Measurements from ENCODE around the gene SRGAP1. TPM values are rescaled to one million over a fixed set of nuclear protein-coding genes. Genes with fewer than 3 reads are reported as not detected.

The SRGAP1 gene
- total and polyA plus RNA-seq, 2 of the 8 experiments (the other 6 are each of a cell fraction or from before 2014, with no cell fraction given) = 3.2 to 7.3 TPM

DNA sequence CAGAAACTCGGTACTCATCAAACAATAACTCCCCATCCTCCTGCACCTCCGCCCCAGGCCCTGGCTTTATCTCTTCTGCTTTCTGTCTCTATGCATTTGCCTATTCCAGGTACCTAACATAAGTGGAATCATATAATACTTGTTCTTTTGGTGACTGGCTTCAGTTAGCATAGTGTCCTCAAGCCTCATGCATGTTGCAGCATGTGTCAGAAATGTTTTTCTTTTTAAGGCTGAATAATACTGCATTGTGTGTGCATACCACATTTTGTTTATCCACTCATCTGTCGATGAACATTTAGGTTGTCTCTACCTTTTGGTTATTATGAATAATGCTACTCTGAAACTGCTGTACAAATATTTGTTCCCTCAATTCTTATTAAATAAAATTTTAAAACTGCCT lies 260.5 kb downstream of the SRGAP1 start:
- Histone ChIP-seq H2BK5ac (ENCODE audit: low read depth, low read length) (no peak overlapping the region), H4K91ac (replicated peaks; ENCODE audit: insufficient read length, low read length) (no peak overlapping the region), H2BK12ac (ENCODE audit: low read depth, low read length) (no peak overlapping the region), H3K56ac (replicated peaks; ENCODE audit: insufficient read length, low read depth, low read length) (no peak overlapping the region), H3K23ac (ENCODE audit: insufficient read length) (no peak overlapping the region), H2AFZ (ENCODE audit: low read length) (no peak overlapping the region), H3K4ac (replicated peaks; ENCODE audit: insufficient read length, low read depth, low read length) (no peak overlapping the region), H2BK120ac (replicated peaks; ENCODE audit: low read depth, low read length) (no peak overlapping the region), H3K79me2 (ENCODE audit: control insufficient read depth in 1 of 2, insufficient read depth in 2 of 2, low read length in 2 of 2) (no peaks in the 10 kb centered on the region), H3K4me1 (replicated peaks in 1 of 4; ENCODE audit: control insufficient read depth in 3 of 4, insufficient read depth in 4 of 4, low read length in 3 of 4) (no peaks in the 10 kb centered on the region), H2AK5ac (ENCODE audit: low read depth, low read length) (no peak overlapping the region), H3K27me3 (replicated peaks in 1 of 4; ENCODE audit: control insufficient read depth in 3 of 4, extremely low read depth in 1 of 4, insufficient read depth in 3 of 4, low read length in 3 of 4) (no peaks in the 10 kb centered on the region), H3K14ac (ENCODE audit: insufficient read length) (no peak overlapping the region), H3K18ac (ENCODE audit: extremely low read depth, low read length) (no peak overlapping the region), H4K5ac (ENCODE audit: insufficient read length, low read depth, low read length) (no peak overlapping the region), H3K4me3 (ENCODE audit: extremely low read depth in 1 of 4, insufficient read depth in 2 of 4, low read depth in 3 of 4, low read length in 4 of 4) (no peak overlapping the region), H2BK15ac (ENCODE audit: low read length) (no peak overlapping the region), H3K4me2 (ENCODE audit: insufficient read depth in 1 of 2, low read depth in 2 of 2, low read length in 2 of 2) (no peak overlapping the region), H3K27ac (ENCODE audit: low read depth, low read length) (no peak overlapping the region), H3K23me2 (ENCODE audit: low read depth, low read length) (no peaks in the 10 kb centered on the region), H3K9ac (replicated peaks in 1 of 4; ENCODE audit: extremely low read depth in 1 of 4, low read depth in 3 of 4, low read length in 3 of 4) (no peak overlapping the region), H4K20me1 (replicated peaks in 1 of 2; ENCODE audit: control insufficient read depth in 1 of 2, insufficient read depth in 2 of 2, low read length in 2 of 2) (no peaks in the 10 kb centered on the region), H3K36me3 (ENCODE audit: control insufficient read depth in 2 of 4, insufficient read depth in 4 of 4, low read length in 3 of 4) (no peaks in the 10 kb centered on the region), H3K9me3 (ENCODE audit: insufficient read depth in 2 of 2, low read depth in 1 of 2, low read length in 1 of 2) (no peaks in the 10 kb centered on the region), H3K79me1 (ENCODE audit: low read depth, low read length) (no peaks in the 10 kb centered on the region), H2BK20ac (ENCODE audit: low read length) (no peak overlapping the region), H4K8ac (ENCODE audit: extremely low read depth, insufficient read depth, low read length) (no peak overlapping the region)
- ChIA-PET CTCF (ENCODE audit: partially characterized antibody) (no interaction called here), POLR2A (ENCODE audit: partially characterized antibody) (no interaction called here)
- FAIRE-seq = no peak
- WGBS, 2 experiments (ENCODE audit: extremely low coverage in 1 of 2, insufficient coverage in 1 of 2, insufficient read length in 1 of 2, insufficient replicate concordance in 2 of 2, low coverage in 1 of 2, low lambda C conversion rate in 2 of 2, missing lambda C conversion rate in 1 of 2) = 89% methylated on average over 3 of the region's 3 CpGs; no CpG with 5 or more reads in 1 of the 2 experiments
- no peak for DNase-seq (ENCODE audit: low read depth in 1 of 2, low spot score in 2 of 2)
- TF ChIP-seq JUN (IDR thresholded peaks at IDR 0.05; ENCODE audit: low read depth, low read length) (no peak), SP1 (IDR thresholded peaks at IDR 0.05; ENCODE audit: low read depth, low read length) (no peak), CEBPB (IDR thresholded peaks at IDR 0.05; ENCODE audit: low read depth, low read length) (no peak), EGR1 (IDR thresholded peaks at IDR 0.05; ENCODE audit: borderline replicate concordance, low read depth, low read length) (no peak), PHF8 (conservative IDR thresholded peaks at IDR 0.05; ENCODE audit: low read depth, low read length) (no peak), MAX (IDR thresholded peaks at IDR 0.05) (no peak), BRCA1 (IDR thresholded peaks at IDR 0.05; ENCODE audit: low read depth, low read length) (no peak), RBBP5 (IDR thresholded peaks at IDR 0.05; ENCODE audit: borderline replicate concordance, low read depth, low read length) (no peak), USF2 (IDR thresholded peaks at IDR 0.05; ENCODE audit: low read length) (no peak), RXRA (IDR thresholded peaks at IDR 0.05; ENCODE audit: insufficient read depth, low read depth, low read length) (no peak)
- TF ChIP-seq, protein P1, sequence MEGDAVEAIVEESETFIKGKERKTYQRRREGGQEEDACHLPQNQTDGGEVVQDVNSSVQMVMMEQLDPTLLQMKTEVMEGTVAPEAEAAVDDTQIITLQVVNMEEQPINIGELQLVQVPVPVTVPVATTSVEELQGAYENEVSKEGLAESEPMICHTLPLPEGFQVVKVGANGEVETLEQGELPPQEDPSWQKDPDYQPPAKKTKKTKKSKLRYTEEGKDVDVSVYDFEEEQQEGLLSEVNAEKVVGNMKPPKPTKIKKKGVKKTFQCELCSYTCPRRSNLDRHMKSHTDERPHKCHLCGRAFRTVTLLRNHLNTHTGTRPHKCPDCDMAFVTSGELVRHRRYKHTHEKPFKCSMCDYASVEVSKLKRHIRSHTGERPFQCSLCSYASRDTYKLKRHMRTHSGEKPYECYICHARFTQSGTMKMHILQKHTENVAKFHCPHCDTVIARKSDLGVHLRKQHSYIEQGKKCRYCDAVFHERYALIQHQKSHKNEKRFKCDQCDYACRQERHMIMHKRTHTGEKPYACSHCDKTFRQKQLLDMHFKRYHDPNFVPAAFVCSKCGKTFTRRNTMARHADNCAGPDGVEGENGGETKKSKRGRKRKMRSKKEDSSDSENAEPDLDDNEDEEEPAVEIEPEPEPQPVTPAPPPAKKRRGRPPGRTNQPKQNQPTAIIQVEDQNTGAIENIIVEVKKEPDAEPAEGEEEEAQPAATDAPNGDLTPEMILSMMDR (IDR thresholded peaks at IDR 0.05; ENCODE audit: control extremely low read depth in 1 of 3, insufficient read depth in 1 of 3, low read depth in 1 of 3, low read length in 3 of 3) = no peak
